Naive B cell (primary cell): ENCODE measurements around the gene GNAQ. TPM values are rescaled to one million over a fixed set of nuclear protein-coding genes. Genes with fewer than 3 reads are reported as not detected.
A peak's percentile ranks its signal among the peaks of the same experiment; 100 is the strongest.

Source experiments
- ATAC-seq, 2 donors: fragments of 150-1000 bp; cut with Tn5 transposase; 2 replicates each; pipeline ENCODE4 v1.10.0; 2021; ENCODE audit warnings: low read depth in 2 of 2, mild to moderate bottlenecking in 2 of 2, moderate library complexity in 2 of 2
- DNase-seq: peaks from one replicate; pipeline ENCODE4 v3.0.0; 2022
- H3K27ac Mint-ChIP-seq, 6 donors: one replicate each; pipeline ENCODE4 v1.8.0; 2020 to 2022; ENCODE audit warnings: mild to moderate bottlenecking in 6 of 6, mixed read lengths in 6 of 6, moderate library complexity in 5 of 6, inconsistent platforms in 2 of 6
- H3K27me3 Mint-ChIP-seq, 3 donors: one replicate each; pipeline ENCODE4 v1.8.0; 2021 to 2022; ENCODE audit warnings: mixed read lengths in 3 of 3, mild to moderate bottlenecking in 1 of 3
- H3K36me3 Mint-ChIP-seq, 2 donors: one replicate each; pipeline ENCODE4 v1.8.0; 2020 to 2022; ENCODE audit warnings: mixed read lengths in 2 of 2, inconsistent platforms in 1 of 2, mild to moderate bottlenecking in 1 of 2
- H3K4me1 Mint-ChIP-seq, 3 donors: one replicate each; pipeline ENCODE4 v1.8.0; 2020 to 2022; ENCODE audit warnings: mixed read lengths in 3 of 3, inconsistent platforms in 1 of 3, mild to moderate bottlenecking in 1 of 3, moderate library complexity in 1 of 3
- H3K4me3 Mint-ChIP-seq, 8 donors: one replicate each; pipeline ENCODE4 v1.8.0; 2020 to 2022; ENCODE audit warnings: mild to moderate bottlenecking in 8 of 8, mixed read lengths in 8 of 8, moderate library complexity in 8 of 8, inconsistent platforms in 2 of 8
- H3K9me3 Mint-ChIP-seq, 7 donors: one replicate each; pipeline ENCODE4 v1.8.0; 2020 to 2022; ENCODE audit warnings: mixed read lengths in 7 of 7, mild to moderate bottlenecking in 5 of 7, inconsistent platforms in 2 of 7, moderate library complexity in 1 of 7
- polyA plus RNA-seq, 6 donors: library from polyadenylated mRNA; unstranded; fragments of 300-500 nt; fragmentation: Illumina TruSeq; gene quantifications; one replicate each; pipeline ENCODE4 v1.2.3, GENCODE V29; 2021; ENCODE audit warnings: low read depth in 6 of 6

Gene GNAQ
- polyA plus RNA-seq, 6 donors from 2014 or later: 0.04 to 0.44 (median 0.23) TPM; not detected in 1

GRCh38 chr9:77802064-77802463 is 229.5 kb downstream of the GNAQ start:
- Mint-ChIP-seq H3K27me3 (no peaks in the 10 kb centered on the region), H3K36me3 (peaks cover 0 to 4% of the 10 kb centered on the region in 2 donors), H3K9me3 (peaks cover 0 to 10% (median 2%) of the 10 kb centered on the region in 7 donors), H3K27ac (no peak overlapping the region), H3K4me1 (no peaks in the 10 kb centered on the region), H3K4me3 (no peak overlapping the region)
- no peak for ATAC-seq
- no peak for DNase-seq

- no peak overlapping the region for H3K27ac Mint-ChIP-seq
- H3K36me3 Mint-ChIP-seq: peaks cover 0 to 4% of the 10 kb centered on the region in 2 donors
- no peak for DNase-seq
- H3K27me3 Mint-ChIP-seq: no peaks in the 10 kb centered on the region
- H3K4me3 Mint-ChIP-seq: no peak overlapping the region
- H3K9me3 Mint-ChIP-seq: peaks cover 0 to 10% (median 2%) of the 10 kb centered on the region in 7 donors
- H3K4me1 Mint-ChIP-seq: no peaks in the 10 kb centered on the region
- no peak for ATAC-seq
Observed at GRCh38 chr9:77800924-77801551, 230.6 kb downstream of the GNAQ start.

GRCh38 chr9:77798140-77798539 is 233.5 kb downstream of the GNAQ start:
- peaks cover 0 to 4% of the 10 kb centered on the region in 2 donors for H3K36me3 Mint-ChIP-seq
- no peak overlapping the region for H3K27ac Mint-ChIP-seq
- H3K4me3 Mint-ChIP-seq: no peak overlapping the region
- H3K9me3 Mint-ChIP-seq: peaks cover 0 to 10% (median 2%) of the 10 kb centered on the region in 7 donors
- DNase-seq (no peak), ATAC-seq (no peak)
- H3K27me3 Mint-ChIP-seq: no peaks in the 10 kb centered on the region
- no peaks in the 10 kb centered on the region for H3K4me1 Mint-ChIP-seq

GRCh38 chr9:77794985-77795384 is 236.6 kb downstream of the GNAQ start:
- no peaks in the 10 kb centered on the region for H3K4me1 Mint-ChIP-seq
- no peaks in the 10 kb centered on the region for H3K27me3 Mint-ChIP-seq
- H3K27ac Mint-ChIP-seq: no peak overlapping the region
- ATAC-seq (no peak), DNase-seq (no peak)
- no peaks in the 10 kb centered on the region for H3K36me3 Mint-ChIP-seq
- no peaks in the 10 kb centered on the region for H3K9me3 Mint-ChIP-seq
- no peak overlapping the region for H3K4me3 Mint-ChIP-seq

GRCh38 chr9:77793849-77794248 is 237.8 kb downstream of the GNAQ start:
- Mint-ChIP-seq H3K4me1 (no peaks in the 10 kb centered on the region), H3K27me3 (no peaks in the 10 kb centered on the region), H3K4me3 (peak overlapping the region in 1 of 8 donors; percentile 52), H3K27ac (no peak overlapping the region), H3K36me3 (no peaks in the 10 kb centered on the region), H3K9me3 (no peaks in the 10 kb centered on the region)
- no peak for ATAC-seq
- no peak for DNase-seq

GRCh38 chr9:77789891-77790290 is 241.7 kb downstream of the GNAQ start:
- no peak for ATAC-seq
- Mint-ChIP-seq H3K36me3 (no peaks in the 10 kb centered on the region), H3K27ac (no peak overlapping the region)

GRCh38 chr9:77785341-77785740 is 246.3 kb downstream of the GNAQ start:
- peaks cover 0 to 2% (median 0%) of the 10 kb centered on the region in 7 donors for H3K9me3 Mint-ChIP-seq
- no peak overlapping the region for H3K4me3 Mint-ChIP-seq
- peaks cover 0 to 4% (median 0%) of the 10 kb centered on the region in 3 donors for H3K27me3 Mint-ChIP-seq
- no peaks in the 10 kb centered on the region for H3K36me3 Mint-ChIP-seq
- H3K27ac Mint-ChIP-seq: no peak overlapping the region
- ATAC-seq (no peak), DNase-seq (no peak)
- peaks cover 0 to 4% (median 0%) of the 10 kb centered on the region in 3 donors for H3K4me1 Mint-ChIP-seq

More at GRCh38 chr9:77789891-77790290, 241.7 kb downstream of the GNAQ start:
- Mint-ChIP-seq H3K4me3 (no peak overlapping the region), H3K4me1 (no peaks in the 10 kb centered on the region), H3K9me3 (no peaks in the 10 kb centered on the region), H3K27me3 (no peaks in the 10 kb centered on the region)
- DNase-seq: no peak

- Mint-ChIP-seq H3K4me1 (peaks cover 0 to 8% (median 0%) of the 10 kb centered on the region in 3 donors), H3K36me3 (no peaks in the 10 kb centered on the region), H3K4me3 (no peak overlapping the region)
Observed at GRCh38 chr9:77783518-77783917, 248.1 kb downstream of the GNAQ start.

GRCh38 chr9:77779010-77779409 is 252.6 kb downstream of the GNAQ start:
- ATAC-seq (no peak), DNase-seq (no peak)
- Mint-ChIP-seq H3K4me3 (no peak overlapping the region), H3K27ac (no peak overlapping the region), H3K36me3 (no peaks in the 10 kb centered on the region), H3K4me1 (peaks cover 0 to 8% (median 0%) of the 10 kb centered on the region in 3 donors), H3K9me3 (peaks cover 0 to 16% (median 12%) of the 10 kb centered on the region in 7 donors), H3K27me3 (peaks cover 0 to 4% (median 0%) of the 10 kb centered on the region in 3 donors)

More at GRCh38 chr9:77783518-77783917, 248.1 kb downstream of the GNAQ start:
- no peak for DNase-seq
- H3K27ac Mint-ChIP-seq: no peak overlapping the region
- ATAC-seq: no peak
- peaks cover 0 to 4% (median 0%) of the 10 kb centered on the region in 3 donors for H3K27me3 Mint-ChIP-seq
- H3K9me3 Mint-ChIP-seq: peaks cover 0 to 6% (median 0%) of the 10 kb centered on the region in 7 donors

- ATAC-seq: no peak
- DNase-seq: no peak
- no peaks in the 10 kb centered on the region for H3K4me1 Mint-ChIP-seq
- peaks cover 0 to 16% (median 8%) of the 10 kb centered on the region in 7 donors for H3K9me3 Mint-ChIP-seq
- H3K27ac Mint-ChIP-seq: no peak overlapping the region
- H3K27me3 Mint-ChIP-seq: no peaks in the 10 kb centered on the region
- no peaks in the 10 kb centered on the region for H3K36me3 Mint-ChIP-seq
- no peak overlapping the region for H3K4me3 Mint-ChIP-seq
Observed at GRCh38 chr9:77773381-77773780, 258.2 kb downstream of the GNAQ start.

- ATAC-seq (no peak), DNase-seq (no peak)
- no peaks in the 10 kb centered on the region for H3K36me3 Mint-ChIP-seq
- no peaks in the 10 kb centered on the region for H3K4me1 Mint-ChIP-seq
- no peak overlapping the region for H3K27ac Mint-ChIP-seq
- H3K9me3 Mint-ChIP-seq: peaks cover 0 to 14% (median 5%) of the 10 kb centered on the region in 7 donors
- no peak overlapping the region for H3K4me3 Mint-ChIP-seq
- H3K27me3 Mint-ChIP-seq: no peaks in the 10 kb centered on the region
Observed at GRCh38 chr9:77772646-77773045, 259.0 kb downstream of the GNAQ start.

GRCh38 chr9:77771171-77771570 is 260.4 kb downstream of the GNAQ start:
- Mint-ChIP-seq H3K27ac (no peak overlapping the region), H3K27me3 (no peaks in the 10 kb centered on the region), H3K4me1 (no peaks in the 10 kb centered on the region), H3K4me3 (no peak overlapping the region), H3K9me3 (peaks cover 0 to 3% (median 2%) of the 10 kb centered on the region in 7 donors), H3K36me3 (no peaks in the 10 kb centered on the region)
- ATAC-seq: no peak
- no peak for DNase-seq

- Mint-ChIP-seq H3K36me3 (no peaks in the 10 kb centered on the region), H3K27me3 (peaks cover 0 to 4% (median 0%) of the 10 kb centered on the region in 3 donors), H3K4me1 (no peaks in the 10 kb centered on the region), H3K27ac (no peak overlapping the region), H3K9me3 (peaks cover 0 to 5% (median 0%) of the 10 kb centered on the region in 7 donors), H3K4me3 (no peak overlapping the region)
- no peak for ATAC-seq
- no peak for DNase-seq
Observed at GRCh38 chr9:77770340-77770739, 261.3 kb downstream of the GNAQ start.

- no peaks in the 10 kb centered on the region for H3K4me1 Mint-ChIP-seq
- H3K27ac Mint-ChIP-seq: no peak overlapping the region
- H3K36me3 Mint-ChIP-seq: no peaks in the 10 kb centered on the region
- ATAC-seq: no peak
- no peak for DNase-seq
- H3K4me3 Mint-ChIP-seq: no peak overlapping the region
- H3K27me3 Mint-ChIP-seq: peaks cover 0 to 4% (median 0%) of the 10 kb centered on the region in 3 donors
- peaks cover 0 to 5% (median 0%) of the 10 kb centered on the region in 7 donors for H3K9me3 Mint-ChIP-seq
Observed at GRCh38 chr9:77769246-77769645, 262.4 kb downstream of the GNAQ start.
